Measurements from ENCODE around the gene ELMO1.
A peak's percentile ranks its signal among the peaks of the same experiment; 100 is the strongest.

ELMO1 gene

GRCh38 chr7:37327288-37327687 lies 121.4 kb downstream of the ELMO1 start:
- ChIA-PET CTCF (interaction anchor here (1.5 kb wide), 1 partner anchor 12 kb away, joined by 4 read pairs; no protein-coding TSS in a partner anchor), POLR2A (no interaction called here)
- TF ChIP-seq CTCF (IDR thresholded peaks at IDR 0.05; ENCODE audit: control extremely low read depth, extremely low read depth, low read depth, missing control alignments), result no peak

GRCh38 chr7:37323966-37324365 lies 124.7 kb downstream of the ELMO1 start:
- POLR2A ChIA-PET, result no interaction called here
- TF ChIP-seq CTCF (IDR thresholded peaks at IDR 0.05; ENCODE audit: control extremely low read depth, extremely low read depth, low read depth, missing control alignments), result no peak
- no peak for DNase-seq (ENCODE audit: extremely low spot score)
- CTCF ChIA-PET, result interaction anchor here (1.4 to 5.8 kb wide), 6 partner anchors 10 to 39 kb away, joined by 4 to 27 read pairs (median 5); no protein-coding TSS in a partner anchor

More at GRCh38 chr7:37327288-37327687, 121.4 kb downstream of the ELMO1 start:
- no peak for DNase-seq (ENCODE audit: extremely low spot score)

- DNase-seq (ENCODE audit: extremely low spot score), result no peak
- POLR2A ChIA-PET, result interaction anchor here (0.8 kb wide), 1 partner anchor 31 kb away, joined by 3 read pairs; no protein-coding TSS in a partner anchor
- TF ChIP-seq CTCF (IDR thresholded peaks at IDR 0.05; ENCODE audit: control extremely low read depth, extremely low read depth, low read depth, missing control alignments), result no peak
- CTCF ChIA-PET, result interaction anchor here (1.2 to 5.8 kb wide), 5 partner anchors 11 to 38 kb away, joined by 3 to 27 read pairs (median 6); no protein-coding TSS in a partner anchor
These were observed 125.8 kb downstream of the ELMO1 start for GRCh38 chr7:37322831-37323230.

GRCh38 chr7:37320848-37321468 lies 127.7 kb downstream of the ELMO1 start:
- no peak for DNase-seq (ENCODE audit: extremely low spot score)
- CTCF ChIA-PET, result interaction anchor here (5.8 kb wide), 1 partner anchor 13 kb away, joined by 27 read pairs; no protein-coding TSS in a partner anchor
- no peak for TF ChIP-seq CTCF (IDR thresholded peaks at IDR 0.05; ENCODE audit: control extremely low read depth, extremely low read depth, low read depth, missing control alignments)
- POLR2A ChIA-PET, result no interaction called here

- ChIA-PET POLR2A (interaction anchor here (0.6 kb wide), 1 partner anchor 17 kb away, joined by 4 read pairs; no protein-coding TSS in a partner anchor), CTCF (interaction anchor here (0.9 to 5.8 kb wide), 5 partner anchors 8 to 50 kb away, joined by 3 to 27 read pairs (median 3); no protein-coding TSS in a partner anchor)
- TF ChIP-seq CTCF (IDR thresholded peaks at IDR 0.05; ENCODE audit: control extremely low read depth, extremely low read depth, low read depth, missing control alignments), result no peak
- DNase-seq (ENCODE audit: extremely low spot score), result no peak
These were observed 128.4 kb downstream of the ELMO1 start for GRCh38 chr7:37320140-37320847.

- DNase-seq (ENCODE audit: extremely low spot score), result peak; percentile 29
- TF ChIP-seq CTCF (IDR thresholded peaks at IDR 0.05; ENCODE audit: control extremely low read depth, extremely low read depth, low read depth, missing control alignments), result no peak
- CTCF ChIA-PET, result interaction anchor here (0.7 to 2.1 kb wide), 6 partner anchors 10 to 32 kb away, joined by 3 to 6 read pairs (median 4); no protein-coding TSS in a partner anchor
- POLR2A ChIA-PET, result no interaction called here
These were observed 130.1 kb downstream of the ELMO1 start for GRCh38 chr7:37318541-37318940.
